ENCODE results near the gene CSHL1.
A peak's percentile ranks its signal among the peaks of the same experiment; 100 is the strongest.
"Not testable (repeated sequence)": the region's sequence is repeated elsewhere in the genome, so short reads cannot be mapped to it uniquely, and the experiment has no call there.

The CSHL1 gene

DNA sequence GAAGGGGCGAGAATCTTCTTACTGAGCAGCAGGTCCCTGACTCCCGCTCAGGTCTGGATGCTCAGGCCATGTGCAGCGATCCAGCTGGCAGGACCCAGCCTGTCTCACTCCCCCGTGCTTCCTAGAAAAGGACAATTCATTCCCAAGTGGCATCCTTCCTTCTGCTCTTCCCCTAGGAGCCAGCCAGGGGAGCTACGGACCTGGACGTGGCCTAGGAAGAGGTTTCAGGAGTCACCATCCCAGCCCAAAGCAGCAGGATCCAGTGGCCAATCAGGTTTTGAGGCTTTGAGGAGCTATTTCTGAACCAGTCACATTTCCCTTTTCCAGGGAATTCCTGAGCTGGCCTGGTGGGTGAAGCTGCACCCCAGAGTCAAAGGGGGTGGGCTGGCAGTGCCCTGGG, 28.8 kb upstream of the CSHL1 start:
- DNase-seq = no peak

GRCh38 chr17:63939401-63939800, 28.3 kb upstream of the CSHL1 start:
- no peak for DNase-seq

GRCh38 chr17:63937920-63938319, 26.9 kb upstream of the CSHL1 start:
- no peak for DNase-seq

GRCh38 chr17:63937319-63937718, 26.3 kb upstream of the CSHL1 start:
- no peak for DNase-seq

- no peak for DNase-seq
Observed at GRCh38 chr17:63934183-63935112, 23.4 kb upstream of the CSHL1 start.

GRCh38 chr17:63933598-63933997, 22.5 kb upstream of the CSHL1 start:
- no peak for DNase-seq

DNA sequence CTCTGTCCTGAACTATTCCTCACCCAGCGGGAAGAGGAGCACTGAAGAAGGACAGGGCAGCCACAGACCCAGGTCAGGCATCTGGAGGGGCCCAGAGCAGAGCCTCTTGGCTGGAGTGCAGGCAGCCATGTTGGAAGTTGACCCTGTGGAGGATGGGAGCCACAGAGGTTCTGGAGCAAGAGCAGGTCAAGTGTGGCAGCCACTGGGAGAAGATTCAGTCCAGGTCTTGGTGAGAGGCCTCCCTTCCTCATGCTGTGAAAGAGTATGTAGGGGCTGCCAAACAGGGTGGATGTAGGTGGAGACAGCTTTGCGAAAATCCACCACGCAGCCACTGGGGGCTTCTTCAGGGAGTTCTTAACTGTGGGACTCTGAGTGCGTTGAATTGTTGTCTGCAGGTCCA, 21.7 kb upstream of the CSHL1 start:
- DNase-seq = no peak

DNA sequence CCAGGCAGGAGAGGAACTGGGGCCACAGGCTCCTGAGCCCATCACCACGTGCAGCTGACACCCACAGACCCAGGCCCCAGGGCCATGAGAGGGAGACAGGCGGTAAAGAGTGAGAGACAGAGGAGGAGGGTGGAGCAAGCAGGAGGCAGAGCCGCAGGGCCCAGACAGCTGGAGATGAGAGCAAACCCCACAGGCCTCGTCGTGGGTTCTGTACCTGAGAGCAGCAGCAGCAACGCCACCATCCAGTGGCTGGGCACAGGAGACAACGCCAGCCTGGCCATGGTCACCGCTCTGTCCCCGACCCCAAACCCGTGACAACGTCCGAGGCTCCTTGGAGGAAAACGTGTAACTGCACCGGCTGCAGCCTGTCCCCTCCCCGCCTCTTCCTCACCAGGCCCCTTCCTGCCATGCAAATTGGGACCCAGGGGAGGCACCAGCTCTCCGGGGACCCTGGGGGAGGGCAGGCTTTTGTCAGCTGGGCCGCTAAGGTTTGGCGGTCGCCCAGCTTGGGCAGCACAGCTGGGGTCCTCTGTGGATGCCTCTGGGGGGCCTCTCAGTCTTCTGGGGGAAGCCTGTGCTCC, 21.0 kb upstream of the CSHL1 start, which contains the start of gene CD79B:
CD79B (minus strand) TSS at position 351 of the 581 bp plus-strand sequence; CDS start at position 281, 70 bp downstream.
- no peak for DNase-seq

- no peak for DNase-seq
Observed at GRCh38 chr17:63930951-63931575, 20.0 kb upstream of the CSHL1 start.

DNA sequence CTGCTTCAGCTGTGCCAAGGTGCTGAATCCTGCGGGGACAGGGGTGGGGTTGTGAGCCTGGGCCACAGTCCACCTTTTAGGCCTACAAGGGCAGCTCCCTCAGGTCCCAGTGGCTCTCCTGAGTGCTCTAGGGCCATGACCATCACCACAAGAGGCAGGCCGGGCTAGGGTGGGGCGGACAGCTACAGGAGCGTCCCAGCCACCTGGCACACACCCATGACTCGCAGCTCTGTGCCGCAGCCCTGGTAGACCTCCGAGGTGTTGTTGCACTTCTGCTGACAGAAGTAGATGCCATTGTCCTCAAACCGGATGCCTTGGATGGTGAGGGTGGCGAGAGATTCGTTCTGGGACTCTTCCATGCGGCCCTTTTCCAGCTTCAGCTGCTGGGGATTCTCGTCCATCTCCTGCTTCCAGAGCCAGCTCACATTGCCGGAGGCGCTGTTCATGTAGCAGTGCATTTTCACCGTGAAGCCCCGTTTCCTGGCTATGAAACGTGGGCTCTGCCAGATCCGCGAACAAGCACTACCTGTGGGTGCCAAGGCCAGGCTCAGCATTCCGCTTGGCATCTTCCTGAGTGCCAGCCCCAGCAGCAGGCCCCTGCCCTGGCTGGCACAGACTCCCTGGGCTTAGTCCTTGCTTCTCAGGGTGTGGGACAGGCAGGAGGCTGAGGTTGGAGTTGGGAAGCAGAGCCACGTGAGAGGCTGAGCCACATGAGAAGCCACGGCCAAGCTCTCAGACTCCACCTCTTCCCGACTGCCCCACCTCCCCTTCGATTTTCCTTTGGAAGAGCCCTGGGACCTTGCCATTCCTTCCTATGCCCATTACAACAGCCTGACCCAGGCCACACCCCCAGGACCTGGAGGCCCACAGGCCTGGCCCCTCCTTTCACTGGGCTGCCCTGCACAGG, 19.1 kb upstream of the CSHL1 start:
- DNase-seq = no peak

DNA sequence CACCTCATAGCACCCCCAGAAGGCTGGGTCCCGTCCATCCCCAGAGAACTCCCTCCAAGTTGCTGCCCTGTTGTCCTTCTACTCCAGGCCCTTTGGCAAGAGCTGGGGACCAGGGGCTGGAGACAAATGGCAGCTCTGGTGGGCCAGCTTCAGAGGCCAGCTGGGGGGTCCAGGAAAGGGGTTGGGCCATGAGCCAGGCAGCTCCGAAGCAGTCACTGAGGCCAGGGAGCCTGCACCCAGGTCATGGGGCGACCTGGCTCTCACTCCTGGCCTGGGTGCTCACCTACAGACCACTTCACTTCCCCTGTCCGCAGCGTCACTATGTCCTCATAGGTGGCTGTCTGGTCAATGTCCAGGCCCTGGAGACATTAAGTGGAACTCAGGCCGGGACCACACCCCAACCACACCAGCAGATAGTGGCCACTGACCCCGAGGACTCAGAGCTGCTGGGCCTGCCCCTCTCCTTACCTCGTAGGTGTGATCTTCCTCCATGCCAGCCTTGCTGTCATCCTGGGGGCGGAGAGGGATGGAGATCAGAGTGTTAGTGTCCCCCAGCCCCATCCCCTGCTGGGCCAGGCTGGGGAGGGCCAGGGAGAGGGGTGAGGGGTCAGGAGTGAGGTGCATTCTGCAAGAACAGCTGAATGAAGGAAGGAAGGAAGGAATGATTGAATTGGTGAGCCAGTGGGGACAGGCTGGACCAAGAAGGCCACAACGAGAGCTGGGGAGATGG, 18.1 kb upstream of the CSHL1 start:
- DNase-seq = no peak

DNA sequence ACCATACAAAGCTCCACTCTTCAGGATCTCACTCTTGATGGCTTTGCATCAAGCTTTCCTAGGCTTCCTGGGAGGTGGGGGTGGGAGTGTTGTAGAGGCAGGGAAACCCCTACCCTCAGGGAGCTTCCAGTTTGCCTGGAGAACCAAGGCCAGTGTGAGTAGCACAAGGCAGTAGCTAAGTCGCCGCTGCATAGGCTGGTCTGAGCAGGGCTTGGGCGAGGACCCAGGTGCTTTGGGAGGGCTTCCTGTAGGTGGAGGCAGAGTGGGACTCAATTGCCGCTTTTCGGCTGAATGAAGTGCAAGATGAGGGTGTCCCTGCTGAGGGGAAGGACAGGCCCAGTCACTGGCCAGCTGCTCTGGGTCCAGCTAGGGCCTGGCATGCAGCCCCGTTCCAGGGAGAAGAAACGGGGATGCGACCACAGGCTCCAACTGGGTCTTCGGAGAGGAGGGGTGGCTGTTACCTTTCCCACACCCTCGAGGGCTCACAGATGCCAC, 17.2 kb upstream of the CSHL1 start:
- DNase-seq = no peak

DNA sequence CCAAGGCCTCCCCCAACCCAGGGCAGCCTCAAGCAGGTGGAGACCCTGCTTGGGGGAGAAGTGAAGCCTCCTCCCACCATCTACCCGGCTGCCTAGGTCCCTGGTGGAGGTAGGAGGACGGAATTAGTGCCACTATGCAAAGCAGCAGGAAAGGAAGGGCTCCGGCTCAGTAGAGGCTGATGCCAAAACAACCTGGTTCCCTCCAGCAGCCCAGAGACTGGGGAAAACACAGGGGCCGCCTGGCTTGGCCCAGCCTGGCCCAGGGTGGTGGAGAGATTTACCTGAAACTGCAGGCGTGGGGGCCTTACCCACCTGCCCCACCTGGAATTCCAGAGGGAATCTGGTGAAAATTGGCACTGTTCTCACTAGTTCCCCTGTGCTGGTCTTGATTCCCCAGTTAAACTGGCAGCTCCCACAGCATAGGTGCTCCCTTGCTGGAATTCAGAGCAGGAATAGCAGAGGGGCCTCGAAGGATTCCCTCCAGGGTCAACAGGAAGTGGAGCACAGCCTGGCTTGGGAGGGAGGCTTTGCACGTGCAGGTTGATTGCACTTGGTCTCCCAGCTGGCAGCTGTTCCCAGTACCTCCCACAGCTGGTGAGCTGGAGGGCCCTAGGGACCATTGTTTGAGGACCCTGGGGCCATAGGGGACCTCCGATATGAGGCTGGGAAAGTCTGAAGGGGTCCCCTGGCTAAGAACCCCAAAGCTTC, 16.6 kb upstream of the CSHL1 start:
- no peak for DNase-seq

GRCh38 chr17:63926164-63926563, 15.1 kb upstream of the CSHL1 start:
- DNase-seq = no peak

GRCh38 chr17:63925615-63926014, 14.6 kb upstream of the CSHL1 start:
- DNase-seq = no peak

- not testable (repeated sequence) for DNase-seq
Observed at GRCh38 chr17:63922402-63922801, 11.3 kb upstream of the CSHL1 start.

DNA sequence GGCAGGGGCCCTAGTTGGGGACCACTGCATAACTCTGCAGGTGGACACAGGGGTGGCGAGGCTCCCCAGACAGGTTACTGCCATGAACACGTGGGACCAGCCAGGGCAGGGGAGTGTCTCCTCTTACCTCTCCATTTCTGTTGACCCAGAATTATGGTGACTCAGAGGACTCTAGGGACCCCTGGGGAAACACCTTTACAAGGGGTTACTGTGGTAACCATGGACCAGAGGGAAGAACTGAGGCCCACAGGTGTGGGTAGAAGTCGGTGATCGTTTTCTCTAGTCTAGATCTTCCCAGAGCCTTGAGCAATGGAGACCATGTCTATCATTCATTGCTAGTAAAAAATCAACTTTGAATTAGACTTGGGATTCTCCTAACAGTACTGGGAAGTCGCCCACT, 9.7 kb upstream of the CSHL1 start:
- not testable (repeated sequence) for DNase-seq

GRCh38 chr17:63920050-63920449, 9.0 kb upstream of the CSHL1 start:
- DNase-seq = not testable (repeated sequence)

DNA sequence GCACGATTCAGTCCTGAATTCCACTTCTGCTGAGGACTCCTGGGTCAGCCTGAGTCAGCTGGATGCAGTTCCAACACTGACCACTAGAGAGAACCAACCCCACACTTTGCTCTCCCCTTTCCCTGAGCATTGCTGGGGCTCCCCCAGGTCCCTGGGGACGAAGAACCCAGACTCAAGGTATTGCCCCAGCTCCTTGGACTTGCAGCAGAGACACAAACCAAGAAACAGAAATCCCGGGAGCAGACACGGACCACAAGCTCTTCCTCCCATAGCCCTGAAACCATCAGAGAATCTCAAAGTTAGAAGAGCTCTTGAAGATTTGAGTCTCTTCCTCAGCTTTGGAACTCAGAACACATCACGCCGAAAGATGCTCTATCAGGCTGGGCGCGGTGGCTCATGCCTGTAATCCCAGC, 8.3 kb upstream of the CSHL1 start:
- peak; percentile 10 for DNase-seq

GRCh38 chr17:63918789-63919305, 7.8 kb upstream of the CSHL1 start, which contains the start of gene GH1:
TSS of gene GH1 (minus strand) at chr17:63918839. CDS start at chr17:63918776, 63 bp downstream.
- DNase-seq = not testable (repeated sequence)

- DNase-seq = no peak
Observed at GRCh38 chr17:63918305-63918704, 7.2 kb upstream of the CSHL1 start.
